GM08714 (cell line): Measurements from ENCODE around the gene TEKT2.

ENCODE experiments used
- H3K4me3 ChIP-seq: fragments of 200-500 bp; sonication (Bioruptor generic); 2 replicates; pipeline ENCODE4 v1.5.1; 2014; ENCODE audit warnings: mild to moderate bottlenecking, low read length, inconsistent platforms
- ZNF274 ChIP-seq: IDR thresholded peaks from 2 replicates; pipeline ENCODE4 v1.6.1; 2012; ENCODE audit warnings: mild to moderate bottlenecking, low read depth, low read length

TEKT2 gene

GRCh38 chr1:36108314-36108713 lies 24.4 kb downstream of the TEKT2 start:
- no peak for TF ChIP-seq ZNF274
- H3K4me3 ChIP-seq, result no peak overlapping the region

DNA sequence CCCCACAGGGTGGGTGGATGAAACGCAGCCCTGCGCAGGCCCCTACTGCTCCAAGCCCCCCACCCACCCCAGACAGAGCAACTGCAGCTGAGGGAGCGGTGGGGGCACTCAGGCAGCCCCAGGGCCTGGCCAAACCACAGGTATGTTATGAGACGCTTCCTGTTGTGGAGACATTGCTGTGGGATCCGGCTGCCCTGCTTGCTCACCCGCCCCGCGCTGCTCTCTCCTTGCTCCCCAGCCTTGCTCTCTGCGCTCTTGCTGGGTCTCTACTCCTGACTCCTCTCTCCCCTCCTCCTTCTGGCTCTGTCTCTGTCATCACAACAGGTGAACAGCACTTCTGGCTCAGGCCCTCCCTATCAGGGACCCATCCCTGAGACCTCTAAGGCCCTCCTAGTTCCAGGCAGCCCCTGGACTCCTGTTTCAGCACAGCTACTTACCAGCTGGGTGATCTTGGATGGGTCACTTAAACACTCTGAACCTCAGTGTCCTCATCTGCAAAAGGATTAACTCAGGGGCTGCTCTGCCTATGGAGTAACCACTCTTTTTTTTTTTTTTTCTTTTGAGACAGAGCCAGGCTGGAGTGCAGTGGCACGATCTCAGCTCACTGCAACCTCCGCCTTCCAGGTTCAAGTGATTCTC lies 25.3 kb downstream of the TEKT2 start:
- H3K4me3 ChIP-seq, result no peak overlapping the region
- no peak for TF ChIP-seq ZNF274

GRCh38 chr1:36111151-36111550 lies 27.3 kb downstream of the TEKT2 start:
- TF ChIP-seq ZNF274, result no peak
- H3K4me3 ChIP-seq, result no peak overlapping the region

- no peak for TF ChIP-seq ZNF274
These were observed 28.9 kb downstream of the TEKT2 start for GRCh38 chr1:36112823-36113222.

GRCh38 chr1:36114371-36114770 lies 30.5 kb downstream of the TEKT2 start:
- no peak overlapping the region for H3K4me3 ChIP-seq
- TF ChIP-seq ZNF274, result no peak

More at GRCh38 chr1:36112823-36113222, 28.9 kb downstream of the TEKT2 start:
- H3K4me3 ChIP-seq, result no peak overlapping the region

DNA sequence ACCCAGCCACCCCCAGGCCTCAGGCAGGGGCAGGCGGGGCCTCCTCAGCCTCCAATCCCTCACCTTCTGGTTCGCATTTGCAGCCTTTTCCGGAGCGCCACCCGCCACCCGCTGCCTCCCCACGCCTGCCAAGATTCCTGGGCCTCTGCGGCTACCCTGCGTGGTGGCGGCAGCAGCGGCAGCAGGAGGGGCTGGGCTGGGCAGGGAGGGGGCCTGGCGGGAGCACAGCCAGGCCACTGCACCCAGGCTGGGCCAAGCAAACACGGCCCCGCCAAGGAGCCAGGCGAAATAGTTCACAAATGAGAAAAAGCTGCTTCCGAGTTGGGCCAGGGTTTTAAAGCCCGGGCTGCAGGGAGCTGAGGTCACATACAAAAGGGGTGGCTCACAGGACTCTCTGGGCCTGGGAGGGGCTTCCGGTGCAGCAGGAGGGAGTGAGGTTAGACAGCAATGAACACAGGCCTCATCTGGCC lies 31.3 kb downstream of the TEKT2 start:
- no peak for TF ChIP-seq ZNF274
- H3K4me3 ChIP-seq, result no peak overlapping the region

- no peak overlapping the region for H3K4me3 ChIP-seq
- no peak for TF ChIP-seq ZNF274
These were observed 32.0 kb downstream of the TEKT2 start for GRCh38 chr1:36115931-36116330.

GRCh38 chr1:36116901-36117300 lies 33.0 kb downstream of the TEKT2 start:
- no peak overlapping the region for H3K4me3 ChIP-seq
- no peak for TF ChIP-seq ZNF274

- no peak for TF ChIP-seq ZNF274
- no peak overlapping the region for H3K4me3 ChIP-seq
These were observed 34.7 kb downstream of the TEKT2 start for GRCh38 chr1:36118447-36119204.

GRCh38 chr1:36119456-36119855 lies 35.6 kb downstream of the TEKT2 start:
- H3K4me3 ChIP-seq, result no peak overlapping the region
- no peak for TF ChIP-seq ZNF274

DNA sequence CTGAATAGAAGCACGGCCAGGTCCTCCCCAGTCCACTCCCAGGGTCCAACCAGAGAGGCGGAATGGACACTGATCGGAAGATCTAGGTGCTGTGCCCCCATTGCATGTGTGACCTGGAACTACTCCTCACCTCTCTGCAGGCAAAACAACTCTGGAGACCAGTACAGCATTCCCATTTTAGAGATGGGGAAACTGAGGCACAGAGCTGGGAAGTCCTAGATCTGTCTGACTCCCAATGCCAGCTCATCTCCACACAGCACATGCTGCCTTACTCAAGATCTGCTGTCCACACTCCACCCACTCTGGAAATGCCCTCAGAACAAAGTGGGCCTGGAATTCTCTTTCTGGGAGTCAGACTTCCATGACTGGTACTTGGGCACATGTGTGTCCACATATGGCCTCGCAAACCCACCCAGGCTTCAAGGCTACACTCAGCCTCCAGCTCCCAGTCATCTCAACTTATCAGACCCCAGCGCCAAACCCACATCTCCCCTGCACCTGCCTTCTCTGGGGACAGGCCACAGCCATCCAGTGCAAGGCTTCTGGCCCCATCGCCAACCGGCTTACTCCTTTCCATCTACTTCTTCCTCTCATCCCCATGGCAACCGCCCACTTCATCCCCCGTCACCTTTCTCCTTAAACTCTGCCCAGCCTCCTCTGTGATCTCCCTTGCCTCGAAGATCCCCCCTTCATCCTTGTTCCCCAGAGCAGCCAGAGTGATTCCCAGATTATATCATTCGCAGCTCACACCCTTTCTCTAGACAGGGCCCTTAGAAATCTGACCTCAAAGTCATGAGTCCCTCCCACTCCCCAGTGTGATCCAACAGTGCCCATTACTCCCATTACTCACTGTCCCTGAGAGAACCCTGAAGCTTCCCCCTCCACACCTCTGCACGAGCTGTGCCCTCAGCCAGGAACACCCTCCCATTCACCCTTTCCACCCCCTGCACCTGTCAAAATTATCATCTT lies 38.5 kb downstream of the TEKT2 start:
- H3K4me3 ChIP-seq, result no peak overlapping the region
- TF ChIP-seq ZNF274, result no peak

DNA sequence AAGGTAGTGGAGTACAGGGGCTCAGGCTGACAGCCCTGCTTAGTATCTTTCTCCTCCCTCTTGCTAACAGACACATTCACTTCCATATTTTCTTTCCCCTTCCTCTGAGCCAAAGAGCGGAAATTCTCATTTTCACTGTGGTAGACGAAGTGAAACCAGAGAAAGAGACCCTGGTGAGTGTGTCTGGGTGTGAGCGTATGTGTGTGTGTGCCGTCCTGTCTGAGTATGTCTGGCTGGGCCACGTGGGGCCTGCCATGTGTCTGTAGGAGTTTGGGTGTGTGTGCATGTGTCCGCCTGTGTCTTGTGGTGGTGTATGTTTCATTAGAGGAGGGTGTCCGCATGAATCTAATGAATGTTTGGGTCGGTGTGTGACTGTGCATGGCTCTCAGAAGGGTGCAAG lies 39.5 kb downstream of the TEKT2 start:
- H3K4me3 ChIP-seq, result no peak overlapping the region
- TF ChIP-seq ZNF274, result no peak

DNA sequence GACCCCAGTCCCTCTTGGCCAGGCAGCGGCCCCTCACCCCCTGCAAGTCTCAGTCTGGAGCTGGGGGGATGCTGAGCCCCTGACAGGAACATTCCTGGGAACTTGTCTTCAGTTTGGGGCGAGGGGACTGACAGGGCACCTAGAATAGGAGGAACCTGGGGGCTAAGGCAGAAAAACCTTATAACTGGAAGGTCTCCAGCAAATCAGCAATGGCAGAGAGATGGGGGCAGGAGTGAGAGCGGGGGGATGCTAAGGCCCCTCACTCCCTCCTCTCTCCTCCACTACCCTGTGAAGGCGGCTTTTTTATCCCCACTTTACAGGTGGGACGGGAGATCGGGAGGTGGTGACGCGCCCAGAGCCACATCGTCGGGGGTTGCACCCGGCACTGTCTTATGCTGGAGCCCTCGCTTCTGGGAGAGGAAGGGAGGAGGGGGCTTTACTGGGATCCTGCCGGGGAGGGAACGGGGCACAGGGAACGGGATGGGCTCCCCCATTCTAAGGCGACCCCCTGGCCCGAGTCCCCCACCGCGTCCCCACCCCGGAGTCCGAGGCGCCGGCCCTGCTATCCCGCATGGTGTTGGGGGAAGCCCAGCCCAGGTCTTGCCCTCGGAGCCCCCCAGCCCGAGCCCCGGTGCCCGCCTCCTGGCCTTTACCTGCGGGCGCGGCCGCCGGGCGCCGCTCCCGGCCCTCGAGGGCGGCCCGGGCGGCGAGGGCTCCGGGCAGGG lies 40.7 kb downstream of the TEKT2 start:
- TF ChIP-seq ZNF274, result no peak
- H3K4me3 ChIP-seq, result no peak overlapping the region

DNA sequence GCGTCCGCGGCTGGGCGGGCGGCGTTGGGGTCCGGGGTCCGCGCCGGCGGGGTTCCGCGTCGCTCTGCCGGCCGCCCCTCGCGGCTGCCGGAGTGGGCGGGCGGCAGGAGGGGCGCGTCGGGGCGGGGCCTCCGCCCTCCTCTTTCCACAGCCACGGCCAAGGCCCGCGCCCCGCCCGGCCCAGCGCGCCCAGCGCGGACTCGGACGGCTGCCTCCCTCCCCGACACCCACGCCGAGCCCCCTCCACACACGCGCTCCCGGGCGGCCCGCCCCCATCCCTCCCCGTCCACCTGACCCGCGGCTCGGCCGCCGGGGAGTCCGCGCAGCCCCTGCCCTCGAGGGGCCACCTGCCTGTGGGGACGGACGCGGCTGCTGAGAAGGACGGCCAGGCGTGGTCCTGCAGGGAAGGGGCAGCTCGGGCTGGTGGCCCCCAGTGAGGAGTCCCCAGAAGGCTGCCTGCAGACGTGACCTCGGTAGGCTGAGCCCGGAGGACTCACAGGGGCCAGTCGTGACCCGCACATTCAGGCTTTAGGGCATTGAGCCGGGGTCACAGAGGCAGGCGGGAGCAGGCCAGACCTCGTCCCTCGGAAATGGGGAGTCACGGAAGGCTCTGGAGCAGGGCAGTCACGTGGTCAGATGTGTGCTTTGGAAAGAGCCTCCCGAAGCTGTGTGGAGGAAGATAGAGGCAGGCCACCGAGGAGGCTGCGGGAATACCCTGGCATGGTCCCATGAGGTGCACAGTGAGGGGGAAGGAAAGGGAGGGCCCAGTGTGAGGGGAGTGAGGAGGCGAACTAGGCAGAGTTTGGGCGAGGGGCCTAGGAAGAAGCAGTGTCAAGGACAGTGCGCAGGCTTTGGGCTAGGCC lies 41.5 kb downstream of the TEKT2 start, which contains the start of gene COL8A2:
COL8A2 (minus strand) TSS at position 94 of the 863 bp plus-strand sequence. CDS start 24,980 bp downstream, outside the sequence.
- no peak within 1 kb of the TSS for H3K4me3 ChIP-seq

More for the DNA sequence above, 41.5 kb downstream of the TEKT2 start, which contains the start of gene COL8A2:
- no peak for TF ChIP-seq ZNF274
